ENCODE results near the gene MEIG1. TPM values are rescaled to one million over a fixed set of nuclear protein-coding genes. Genes with fewer than 3 reads are reported as not detected.
A peak's percentile ranks its signal among the peaks of the same experiment; 100 is the strongest.
"Not testable (repeated sequence)": the region's sequence is repeated elsewhere in the genome, so short reads cannot be mapped to it uniquely, and the experiment has no call there.

Gene MEIG1
- polyA plus RNA-seq, 4 donors: 0.86 to 1.6 (median 1.4) TPM

DNA sequence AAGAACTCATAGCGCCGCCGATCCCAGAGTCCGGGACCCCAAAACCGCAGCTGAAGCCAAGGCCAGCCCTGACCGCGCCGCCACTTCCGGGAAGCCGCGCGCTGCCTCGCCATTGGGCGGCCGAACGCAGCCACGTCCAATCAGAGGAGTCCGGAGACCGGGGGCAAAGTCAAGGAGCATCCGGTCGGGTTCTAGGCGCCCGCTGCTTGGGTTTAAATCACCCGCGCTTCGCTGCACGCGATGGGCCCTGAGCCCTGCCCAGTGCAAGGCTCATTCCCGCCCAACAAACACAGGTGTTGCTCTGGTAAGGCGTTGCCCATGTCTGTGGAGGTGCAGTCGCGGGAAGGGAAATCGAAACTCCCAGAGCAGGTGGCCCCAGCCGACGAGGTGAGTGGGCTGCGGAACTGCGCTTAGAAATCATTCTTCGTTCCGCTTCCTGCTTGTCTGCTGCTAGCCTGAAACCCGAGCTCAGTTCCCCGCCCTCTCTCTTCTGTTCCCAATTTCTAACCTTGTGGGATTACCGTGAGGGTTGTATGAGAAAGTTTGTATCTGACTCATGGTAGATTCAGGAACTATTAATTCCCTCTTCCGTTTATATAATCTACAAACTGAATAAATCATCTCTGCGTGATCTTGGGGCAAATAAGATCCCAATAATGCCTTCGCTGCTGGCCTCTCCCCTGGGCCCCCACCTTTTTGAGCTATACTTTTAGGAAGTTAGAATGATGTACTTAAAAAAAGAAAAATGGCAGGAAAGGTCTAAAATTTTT, 5.0 kb upstream of the MEIG1 start, which contains the start of gene DCLRE1C:
Gene DCLRE1C, minus strand, starts transcription at position 96 of the 770 bp plus-strand sequence. Its CDS starts 86 bp downstream, at position 10.
- DNase-seq (ENCODE audit: low read depth in 4 of 4, low spot score in 2 of 4): peak; percentile 77 to 90 (median 86)

DNA sequence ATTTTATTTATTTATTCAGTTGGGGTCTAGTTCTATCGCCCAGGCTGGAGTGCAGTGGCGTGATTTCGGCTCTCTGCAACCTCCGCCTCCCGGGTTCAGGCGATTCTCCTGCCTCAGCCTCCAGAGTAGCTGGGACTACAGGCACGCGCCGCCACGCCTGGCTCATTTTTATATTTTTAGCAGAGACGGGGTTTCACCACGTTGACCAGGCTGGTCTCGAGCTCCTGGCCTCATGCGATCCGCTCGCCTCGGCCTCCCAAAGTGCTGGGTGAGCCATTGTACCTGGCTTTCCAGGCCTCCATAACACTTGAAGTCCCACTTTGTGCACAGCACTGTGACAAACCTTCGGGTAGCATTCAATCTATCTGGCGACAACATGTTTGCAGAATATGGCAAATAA, 4.3 kb upstream of the MEIG1 start:
- DNase-seq (ENCODE audit: low read depth in 4 of 4, low spot score in 2 of 4): no peak

DNA sequence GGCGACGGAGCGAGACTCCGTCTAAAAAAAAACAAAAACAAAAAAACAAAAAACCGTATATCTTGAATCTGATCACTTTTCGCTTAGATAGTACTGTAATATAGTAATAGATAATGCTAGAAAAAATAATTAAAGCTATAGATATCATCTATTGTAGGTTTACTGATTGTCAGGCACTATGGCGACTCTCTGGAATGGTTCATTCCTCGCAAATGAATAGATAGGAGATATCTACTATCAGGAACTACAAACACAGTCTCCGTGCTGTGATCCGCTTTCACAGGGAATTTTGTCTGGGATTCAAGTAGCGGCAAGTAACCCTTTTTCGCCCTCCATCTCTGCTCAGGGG, 342 bp upstream of the MEIG1 start:
- DNase-seq (ENCODE audit: low read depth in 4 of 4, low spot score in 2 of 4): no peak

DNA sequence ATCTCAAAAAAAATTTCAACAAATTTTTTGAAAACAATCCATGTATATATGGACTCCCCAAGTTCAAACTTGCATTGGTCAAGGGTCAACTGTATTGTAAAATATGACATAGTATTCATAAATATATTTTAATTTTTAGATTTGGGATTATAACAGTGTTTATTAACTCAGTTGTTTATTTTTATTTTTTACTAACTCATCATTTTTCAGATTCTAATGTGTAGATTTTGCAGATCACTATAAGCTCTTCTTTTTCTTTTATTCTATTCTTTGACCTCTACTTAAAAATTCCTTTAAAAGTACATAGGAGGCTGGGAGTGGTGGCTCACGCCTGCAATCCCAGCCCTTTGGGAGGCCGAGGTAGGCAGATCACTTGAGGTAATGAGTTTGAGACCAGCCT, 8.7 kb downstream of the MEIG1 start:
- no peak for DNase-seq (ENCODE audit: low read depth in 4 of 4, low spot score in 2 of 4)

DNA sequence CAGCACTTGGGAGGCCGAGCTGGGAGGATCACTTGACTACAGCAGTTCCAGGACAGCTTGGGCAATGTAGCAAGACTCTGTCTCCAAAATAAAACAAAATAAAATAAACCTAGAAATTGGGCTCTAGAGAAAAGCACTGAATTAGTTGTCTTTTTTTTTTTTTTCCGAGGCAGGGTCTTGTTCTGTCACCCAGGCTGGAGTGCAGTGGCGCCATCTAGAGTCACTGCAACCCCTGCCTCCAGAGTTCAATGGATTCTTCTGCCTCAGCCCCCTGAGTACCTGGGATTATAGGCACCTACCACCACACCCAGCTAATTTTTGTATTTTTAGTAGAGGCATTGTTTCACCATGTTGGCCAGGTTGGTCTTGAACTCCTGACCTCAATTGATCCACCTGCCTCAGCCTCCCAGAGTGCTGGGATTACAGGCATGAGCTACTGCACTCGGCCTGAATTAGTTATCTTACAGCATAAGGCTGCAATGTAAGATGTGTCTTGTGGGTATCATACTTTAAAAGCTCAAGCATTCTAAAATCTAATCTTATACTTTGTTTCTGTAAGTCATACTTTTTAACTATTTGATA, 12.8 kb downstream of the MEIG1 start:
- no peak for DNase-seq (ENCODE audit: low read depth in 4 of 4, low spot score in 2 of 4)

DNA sequence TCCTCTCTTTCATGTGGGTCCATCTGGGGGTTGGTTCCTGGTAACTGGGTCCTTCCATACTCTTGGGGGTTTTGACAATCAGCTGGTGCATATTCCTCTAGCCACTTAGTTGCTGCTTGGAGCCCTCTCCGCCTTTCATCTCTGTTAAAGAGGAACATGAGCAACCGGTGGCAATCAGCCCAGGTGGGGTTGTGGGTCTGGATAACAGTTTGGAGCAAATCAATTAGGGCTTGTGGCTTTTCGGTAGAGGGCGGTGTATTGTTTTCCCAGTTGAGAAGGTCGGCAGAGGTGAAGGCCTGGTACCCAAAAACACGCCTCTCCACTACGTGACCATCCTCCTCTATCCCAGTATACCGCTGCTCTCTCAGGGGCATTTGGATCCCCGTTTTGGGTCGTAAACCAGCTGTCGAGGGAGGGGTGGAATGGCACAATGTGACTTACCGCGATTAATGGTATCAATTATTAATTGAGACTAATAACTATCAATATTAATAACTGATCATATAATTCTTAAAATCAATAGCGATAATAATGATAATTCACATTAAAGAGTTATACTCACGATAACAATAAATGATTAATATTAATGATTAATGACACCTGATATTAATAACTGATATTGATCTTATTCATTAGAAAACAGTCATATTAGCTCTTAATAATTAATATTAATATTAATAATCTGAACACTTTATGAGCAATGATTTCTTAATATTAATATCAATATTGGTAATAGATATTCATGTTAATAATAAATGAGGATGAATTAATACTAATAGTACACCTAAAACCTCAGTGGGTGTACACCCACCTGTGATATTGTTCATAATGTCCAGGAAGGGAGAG, 15.2 kb downstream of the MEIG1 start:
- DNase-seq (ENCODE audit: low read depth in 4 of 4, low spot score in 2 of 4): not testable (repeated sequence)

DNA sequence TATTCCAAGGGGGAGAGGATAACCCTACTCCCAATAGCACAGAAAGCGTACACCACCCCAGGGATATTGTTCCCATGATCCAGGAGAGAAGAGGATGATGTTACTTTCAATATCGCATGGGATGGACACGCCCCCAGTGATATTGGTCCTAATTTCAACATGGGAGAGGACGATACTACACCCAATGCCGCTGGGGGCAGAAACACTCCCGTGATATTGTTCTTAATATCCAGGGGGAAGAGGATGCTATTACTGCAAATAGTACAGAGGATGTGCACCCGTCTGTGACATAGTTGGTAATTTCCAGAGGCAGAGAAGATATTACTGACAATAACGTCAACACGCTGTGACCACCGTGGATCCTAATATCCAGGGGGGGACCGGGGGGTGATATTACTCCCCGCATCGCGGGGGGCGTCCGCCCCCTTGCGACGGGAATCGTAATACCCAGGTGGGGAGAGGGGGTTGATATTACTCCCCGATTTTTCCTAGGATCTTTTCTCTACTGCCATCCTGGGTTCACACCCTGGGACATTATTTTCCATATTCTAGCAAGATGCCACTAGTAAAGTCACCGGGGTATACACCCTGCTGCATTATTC, 16.6 kb downstream of the MEIG1 start:
- DNase-seq (ENCODE audit: low read depth in 4 of 4, low spot score in 2 of 4): no peak

DNA sequence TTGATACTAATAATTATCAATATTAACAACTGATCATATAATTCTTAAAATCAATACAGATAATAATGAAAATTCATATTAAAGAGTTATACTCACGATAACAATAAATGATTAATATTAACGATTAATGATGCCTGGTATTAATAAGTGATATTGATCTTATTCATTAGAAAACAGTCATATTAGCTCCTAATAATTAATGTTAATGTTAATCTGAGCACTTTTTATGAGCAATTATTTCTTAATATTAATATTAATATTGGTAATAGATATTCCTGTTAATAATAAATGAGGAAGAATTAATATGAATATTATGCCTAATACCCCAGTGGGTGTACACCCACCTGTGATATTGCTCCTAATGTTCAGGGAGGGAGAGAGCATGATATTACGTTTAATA, 23.6 kb downstream of the MEIG1 start:
- no peak for DNase-seq (ENCODE audit: low read depth in 4 of 4, low spot score in 2 of 4)

DNA sequence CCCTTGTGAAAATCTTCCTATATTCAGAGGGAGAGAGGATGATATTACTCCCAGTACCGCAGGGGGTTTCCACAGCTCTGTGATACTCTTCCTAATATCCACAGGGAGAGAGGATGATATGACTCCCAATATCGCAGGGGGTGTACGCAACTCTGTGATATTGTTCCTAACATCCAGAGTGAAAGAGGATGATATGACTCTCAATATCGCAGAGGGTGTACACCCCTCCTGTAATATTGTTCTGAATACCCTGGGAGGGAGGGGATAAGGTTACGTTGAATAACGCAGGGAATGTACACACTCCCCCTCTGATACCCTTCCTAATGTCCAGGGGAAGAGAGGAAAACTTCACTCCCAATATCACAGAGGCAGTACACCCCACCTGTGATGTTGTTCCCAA, 30.4 kb downstream of the MEIG1 start:
- DNase-seq (ENCODE audit: low read depth in 4 of 4, low spot score in 2 of 4): not testable (repeated sequence)

DNA sequence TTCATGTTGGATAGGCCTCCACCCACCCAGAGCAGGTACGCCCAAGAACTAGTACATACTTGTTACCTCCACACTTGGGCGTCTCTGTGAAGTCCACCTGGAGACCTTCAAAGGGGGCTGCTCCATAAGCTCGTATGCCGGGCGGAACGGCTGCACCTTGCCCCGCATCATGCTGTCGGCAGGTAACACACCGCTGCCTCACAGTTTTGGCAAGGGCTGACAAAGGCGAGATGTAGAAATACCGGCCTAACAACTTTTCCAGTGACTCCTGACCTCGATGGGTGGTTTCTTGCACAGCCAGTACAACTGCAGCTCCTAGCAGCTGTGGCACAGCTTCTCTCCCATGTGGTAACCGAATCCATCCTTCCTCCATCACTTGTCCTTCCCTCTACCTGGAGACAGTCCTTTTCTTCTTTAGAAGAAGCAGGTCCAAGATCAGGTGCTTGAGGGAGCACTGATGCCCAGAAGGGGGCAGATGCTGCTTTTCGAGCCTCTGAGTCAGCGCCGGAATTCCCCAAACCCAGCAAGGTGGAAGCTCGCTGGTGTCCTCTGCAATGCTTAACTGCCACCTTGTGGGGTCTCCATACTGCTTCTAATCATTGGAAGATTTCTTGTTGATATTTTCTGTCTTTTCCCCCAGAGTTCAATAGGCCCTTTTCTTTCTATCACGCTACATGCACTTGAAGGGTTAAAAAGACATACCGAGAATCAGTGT, 32.0 kb downstream of the MEIG1 start:
- DNase-seq (ENCODE audit: low read depth in 4 of 4, low spot score in 2 of 4): not testable (repeated sequence)

DNA sequence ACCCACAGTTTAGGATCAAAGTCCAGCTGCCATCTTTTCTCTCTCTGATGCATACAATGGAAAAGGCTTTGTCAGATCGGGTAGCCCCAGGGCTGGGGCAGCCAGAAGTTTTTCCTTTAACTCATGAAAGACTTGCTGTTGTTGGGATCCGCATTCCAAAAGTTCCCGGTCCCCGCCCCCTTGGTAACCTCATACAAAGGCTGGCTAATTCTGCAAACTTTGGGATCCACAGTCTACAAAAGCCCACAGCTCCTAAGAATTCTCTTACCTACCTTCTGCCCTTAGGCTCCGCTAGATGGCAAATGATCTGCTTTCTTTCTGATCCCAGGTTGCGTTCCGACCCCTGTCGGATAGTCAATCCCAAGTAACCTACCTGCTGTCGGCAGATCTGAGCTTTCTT, 33.1 kb downstream of the MEIG1 start:
- not testable (repeated sequence) for DNase-seq (ENCODE audit: low read depth in 4 of 4, low spot score in 2 of 4)

DNA sequence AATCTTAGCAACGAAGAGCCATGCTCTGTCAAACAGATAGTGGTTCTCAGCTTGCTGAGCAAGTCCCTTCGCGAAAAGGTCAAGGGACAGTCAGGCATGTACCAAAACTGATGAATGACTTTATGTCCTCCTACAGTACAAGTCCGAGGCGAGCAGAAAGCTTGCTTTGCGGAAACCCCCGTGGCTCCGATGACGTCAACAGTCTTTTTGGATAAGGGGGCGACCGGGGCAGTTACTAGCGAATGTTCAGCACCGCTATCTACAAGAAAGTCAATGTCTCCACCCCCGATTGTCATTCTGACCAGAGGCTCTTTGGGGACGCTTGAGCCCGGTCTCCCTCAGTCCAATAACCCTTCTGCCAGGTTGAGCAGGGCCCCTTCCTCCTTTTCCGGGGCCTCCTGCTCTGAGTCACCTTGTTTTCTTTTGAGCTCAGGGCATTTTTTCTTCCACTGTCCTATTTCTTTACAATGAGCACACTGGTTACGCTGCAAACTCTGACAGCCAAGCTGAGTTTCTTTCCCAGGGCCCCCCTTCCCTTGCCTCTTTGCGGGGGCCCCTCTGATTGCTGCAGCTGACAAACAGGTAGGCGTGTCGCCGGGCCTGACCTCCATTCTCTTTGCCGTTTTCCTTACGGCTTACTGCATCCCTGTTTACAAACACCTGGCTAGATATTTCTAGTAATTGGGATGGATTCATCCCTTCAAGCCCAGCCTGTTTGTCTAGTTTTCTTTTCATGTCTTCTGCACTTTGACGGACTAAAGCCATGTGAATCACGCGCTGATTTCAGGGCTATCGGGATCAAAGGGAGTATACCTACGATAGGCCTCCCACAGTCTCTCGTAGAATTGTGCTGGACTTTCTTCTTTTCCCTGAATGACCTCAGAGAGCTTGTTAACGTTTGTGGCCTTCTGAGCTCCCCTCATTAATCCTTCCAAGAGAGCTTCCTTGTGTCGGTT, 34.6 kb downstream of the MEIG1 start:
- DNase-seq (ENCODE audit: low read depth in 4 of 4, low spot score in 2 of 4): not testable (repeated sequence)

DNA sequence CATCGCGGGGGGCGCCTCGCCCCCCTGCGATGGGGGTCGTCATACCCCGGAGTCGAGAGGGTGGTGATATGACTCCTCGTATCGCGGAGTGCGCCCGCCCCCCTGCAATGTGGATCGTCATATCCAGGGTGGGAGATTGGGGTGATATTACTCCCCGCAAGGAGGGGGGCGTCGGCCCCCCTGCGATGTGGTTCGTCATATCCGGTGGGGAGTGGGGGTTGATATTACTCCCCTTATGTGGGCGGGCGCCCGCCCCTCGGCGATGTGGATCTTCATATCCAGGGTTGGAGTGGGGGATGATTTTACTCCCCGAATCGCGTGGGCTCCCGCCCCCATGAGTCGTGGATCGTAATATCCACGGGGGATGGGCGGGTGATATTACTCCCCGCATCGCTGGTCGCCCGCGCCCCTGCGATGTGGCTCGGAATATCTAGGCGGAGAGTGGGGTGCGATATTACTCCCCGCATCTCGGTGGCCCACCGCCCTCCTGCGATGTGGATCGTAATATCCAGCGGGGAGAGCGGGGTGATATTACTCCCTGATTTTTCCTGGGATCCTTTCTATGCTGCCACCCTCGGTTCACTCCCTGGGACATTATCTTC, 36.9 kb downstream of the MEIG1 start:
- peak in 1 of 4 donors; percentile 5 for DNase-seq (ENCODE audit: low read depth in 4 of 4, low spot score in 2 of 4)

DNA sequence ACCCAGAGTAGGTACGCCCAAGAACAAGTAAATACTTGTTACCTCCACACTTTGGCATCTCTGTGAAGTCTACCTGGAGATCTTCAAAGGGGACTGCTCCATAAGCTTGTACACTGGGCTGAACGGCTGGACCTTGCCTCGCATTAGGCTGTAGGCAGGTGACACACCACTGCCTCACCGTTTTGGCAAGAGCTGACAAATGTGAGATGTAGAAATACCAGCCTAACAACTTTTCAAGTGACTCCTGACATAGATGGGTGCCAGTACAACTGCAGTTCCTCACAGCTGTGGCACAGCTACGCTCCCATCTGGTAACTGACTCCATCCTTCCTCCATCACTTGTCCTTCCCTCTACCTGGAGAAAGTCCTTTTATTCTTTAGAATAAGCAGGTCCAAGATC, 54.3 kb downstream of the MEIG1 start:
- DNase-seq (ENCODE audit: low read depth in 4 of 4, low spot score in 2 of 4): not testable (repeated sequence)

DNA sequence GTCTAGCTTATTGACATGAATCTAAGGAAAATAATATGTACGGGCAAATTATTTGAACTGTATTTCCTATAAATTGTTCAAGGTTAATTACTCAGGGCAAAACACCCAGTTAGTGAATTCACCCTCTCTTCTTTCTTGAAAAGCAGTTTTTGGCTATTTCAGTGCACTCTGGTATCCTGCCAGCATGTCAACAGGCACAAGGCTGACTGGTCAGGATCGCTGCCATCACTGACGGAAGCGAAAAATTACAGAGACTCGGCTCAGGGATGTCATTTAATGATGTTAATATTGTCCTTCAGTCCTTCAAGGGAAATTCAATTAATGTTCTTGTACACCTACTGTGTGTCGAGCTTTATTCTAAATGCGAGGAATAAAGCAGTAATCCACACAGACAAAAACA, 56.3 kb downstream of the MEIG1 start:
- no peak for DNase-seq (ENCODE audit: low read depth in 4 of 4, low spot score in 2 of 4)

DNA sequence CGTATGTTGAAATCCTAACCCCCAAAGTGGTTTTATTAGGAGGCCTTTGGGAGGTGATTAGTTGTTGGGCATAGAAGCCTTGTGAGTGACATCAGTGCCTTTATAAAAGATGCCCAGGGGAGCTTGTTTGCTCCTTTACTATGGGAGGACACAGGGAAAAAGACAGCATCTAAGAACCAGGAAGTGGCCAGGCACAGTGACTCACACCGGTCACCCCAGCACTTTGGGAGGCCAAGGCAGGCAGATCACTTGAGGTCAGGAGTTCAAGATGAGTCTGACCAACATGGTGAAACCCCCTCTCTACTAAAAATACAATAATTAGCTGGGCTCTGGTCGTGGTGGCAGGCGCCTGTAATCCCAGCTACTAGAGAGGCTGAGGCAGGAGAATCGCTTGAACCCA, 61.8 kb downstream of the MEIG1 start:
- not testable (repeated sequence) for DNase-seq (ENCODE audit: low read depth in 4 of 4, low spot score in 2 of 4)
